PC-9 (cell line): ENCODE measurements around the gene EPC2. TPM values are rescaled to one million over a fixed set of nuclear protein-coding genes. Genes with fewer than 3 reads are reported as not detected.

Experiments
- BruUV-seq: library from RNA; stranded (reverse); fragments of 400-500 nt; replicated peaks from 2 replicates; lab custom pipeline; 2021; lab: Mats Ljungman, UMichigan
- CTCF ChIA-PET: fragments of 300-600 bp; sonication (Branson Sonifier 250); formaldehyde crosslinking; loops from one replicate; lab custom pipeline; 2022; ENCODE audit warnings: antibody characterized with exemption; lab: Charles Lee
- POLR2A ChIA-PET: fragments of 300-600 bp; sonication (Branson Sonifier 250); formaldehyde crosslinking; loops from one replicate; lab custom pipeline; 2022; ENCODE audit warnings: antibody characterized with exemption; ENCODE audit not compliant: unreplicated experiment; lab: Charles Lee
- DNase-seq, 2 experiments: peaks; one replicate each; pipeline versions ENCODE4 v3.0.0 to v3.0.0-alpha.2; 2015 to 2022; ENCODE audit warnings: mixed read lengths in 1 of 2
- H2AFZ ChIP-seq: fragments of 200-600 bp; sonication (generic); 2 replicates; pipeline ENCODE4 v1.8.1; 2017; ENCODE audit warnings: antibody characterized with exemption
- H3F3A ChIP-seq: fragments of 200-600 bp; sonication (generic); 2 replicates; pipeline ENCODE4 v1.8.1; 2017; ENCODE audit warnings: antibody characterized with exemption, mild to moderate bottlenecking, low read depth; ENCODE audit not compliant: insufficient read depth
- H3K27ac ChIP-seq: fragments of 200-600 bp; sonication (generic); 2 replicates; pipeline ENCODE4 v1.6.1; 2016; ENCODE audit warnings: mixed run types
- H3K27me3 ChIP-seq: fragments of 200-600 bp; sonication (generic); 2 replicates; pipeline ENCODE4 v1.6.1; 2016; ENCODE audit warnings: low read depth, mixed run types; ENCODE audit not compliant: insufficient read depth
- H3K36me3 ChIP-seq: fragments of 200-600 bp; sonication (generic); 2 replicates; pipeline ENCODE4 v1.6.1; 2016; ENCODE audit warnings: low read depth, mixed run types
- H3K4me1 ChIP-seq: fragments of 200-600 bp; sonication (generic); replicated peaks from 2 replicates; pipeline ENCODE4 v1.6.1; 2016; ENCODE audit warnings: mixed run types; ENCODE audit not compliant: insufficient read depth
- H3K4me2 ChIP-seq: fragments of 200-600 bp; sonication (generic); 2 replicates; pipeline ENCODE4 v1.6.1; 2017; ENCODE audit warnings: mixed run types
- H3K4me3 ChIP-seq: fragments of 200-600 bp; sonication (generic); 2 replicates; pipeline ENCODE4 v1.6.1; 2016; ENCODE audit warnings: mixed run types
- H3K79me2 ChIP-seq: fragments of 200-600 bp; sonication (generic); 2 replicates; pipeline ENCODE4 v1.6.1; 2017; ENCODE audit warnings: low read depth, mixed run types
- H3K9me2 ChIP-seq: fragments of 200-600 bp; sonication (generic); 2 replicates; pipeline ENCODE4 v1.8.1; 2017; ENCODE audit warnings: mild to moderate bottlenecking; ENCODE audit not compliant: insufficient read depth
- H3K9me3 ChIP-seq: fragments of 200-600 bp; sonication (generic); 2 replicates; pipeline ENCODE4 v1.8.1; 2016; ENCODE audit warnings: low read depth; ENCODE audit not compliant: insufficient read depth
- H4K20me1 ChIP-seq: fragments of 200-600 bp; sonication (generic); 2 replicates; pipeline ENCODE4 v1.8.1; 2017; ENCODE audit not compliant: insufficient read depth
- CTCF ChIP-seq: fragments of 200-600 bp; sonication (generic); conservative IDR thresholded peaks from 2 replicates; pipeline ENCODE4 v1.6.1; 2017; ENCODE audit warnings: mixed run types, antibody characterized with exemption, mild to moderate bottlenecking, moderate library complexity
- EZH2 ChIP-seq: fragments of 200-600 bp; sonication (generic); IDR thresholded peaks from 2 replicates; pipeline ENCODE4 v1.8.0; 2017; ENCODE audit warnings: antibody characterized with exemption, low read depth
- intact Hi-C: fragments of 100-400 bp; cut with micrococcal nuclease; formaldehyde crosslinking; loops from one replicate; pipeline ENCODE4 v1.10.0; 2022; ENCODE audit not compliant: unreplicated experiment
- total RNA-seq: library from RNA; stranded (reverse); gene quantifications from 2 replicates; pipeline ENCODE4 v1.2.3, GENCODE V29; 2021

EPC2 gene
- total RNA-seq, 1 experiment from 2014 or later: 29.8 TPM

- Histone ChIP-seq H3K36me3 (no peaks in the 10 kb centered on the region), H3K27me3 (no peaks in the 10 kb centered on the region), H3K4me1 (no peaks in the 10 kb centered on the region), H3K9me2 (no peaks in the 10 kb centered on the region), H3F3A (no peaks in the 10 kb centered on the region), H3K27ac (no peak overlapping the region), H3K79me2 (no peaks in the 10 kb centered on the region), H3K9me3 (no peaks in the 10 kb centered on the region), H2AFZ (no peak overlapping the region), H3K4me3 (no peak overlapping the region), H4K20me1 (no peaks in the 10 kb centered on the region), H3K4me2 (no peak overlapping the region)
- BruUV-seq: no TSS peak
- intact Hi-C loops: no loop called here
- ChIA-PET POLR2A (no interaction called here), CTCF (no interaction called here)
- TF ChIP-seq CTCF (no peak), EZH2 (no peak)
- DNase-seq: no peak
Observed at GRCh38 chr2:148828941-148829340, 184.4 kb downstream of the EPC2 start.

GRCh38 chr2:148829618-148830017 is 185.1 kb downstream of the EPC2 start:
- H3K27ac ChIP-seq: no peak overlapping the region

GRCh38 chr2:148832637-148833036 is 188.1 kb downstream of the EPC2 start:
- DNase-seq: no peak
- H3K4me2 ChIP-seq: no peak overlapping the region
- no peaks in the 10 kb centered on the region for H3K79me2 ChIP-seq
- no peaks in the 10 kb centered on the region for H3K36me3 ChIP-seq
- H3K27ac ChIP-seq: no peak overlapping the region
- ChIA-PET POLR2A (no interaction called here), CTCF (no interaction called here)
- no peaks in the 10 kb centered on the region for H3K4me1 ChIP-seq
- H3K9me2 ChIP-seq: no peaks in the 10 kb centered on the region
- no peaks in the 10 kb centered on the region for H4K20me1 ChIP-seq
- intact Hi-C loops: no loop called here
- H3K4me3 ChIP-seq: no peak overlapping the region
- no peak for TF ChIP-seq CTCF
- TF ChIP-seq EZH2: no peak
- H2AFZ ChIP-seq: no peak overlapping the region
- H3K9me3 ChIP-seq: no peaks in the 10 kb centered on the region
- no peaks in the 10 kb centered on the region for H3K27me3 ChIP-seq
- no peaks in the 10 kb centered on the region for H3F3A ChIP-seq
- no TSS peak for BruUV-seq

More at GRCh38 chr2:148829618-148830017, 185.1 kb downstream of the EPC2 start:
- Histone ChIP-seq H3K36me3 (no peaks in the 10 kb centered on the region), H3K9me3 (no peaks in the 10 kb centered on the region), H2AFZ (no peak overlapping the region), H3F3A (no peaks in the 10 kb centered on the region), H3K27me3 (no peaks in the 10 kb centered on the region), H3K9me2 (no peaks in the 10 kb centered on the region), H3K79me2 (no peaks in the 10 kb centered on the region), H3K4me3 (no peak overlapping the region), H4K20me1 (no peaks in the 10 kb centered on the region), H3K4me1 (no peaks in the 10 kb centered on the region), H3K4me2 (no peak overlapping the region)
- intact Hi-C loops: no loop called here
- no peak for DNase-seq
- no peak for TF ChIP-seq EZH2
- TF ChIP-seq CTCF: no peak
- ChIA-PET POLR2A (interaction anchor here (0.6 kb wide), 1 partner anchor 1849 kb away, joined by 3 read pairs; no protein-coding TSS in a partner anchor), CTCF (no interaction called here)
- BruUV-seq: no TSS peak

Other genes starting within 250 kb of the EPC2 start
- gene KIF5C, start 230.5 kb downstream of the EPC2 start, total RNA-seq: 0.07 and 0.23 TPM in 2 replicates